ELF-1 (cell line): Measurements from ENCODE around the gene PCSK5.
"Not testable (repeated sequence)": the region's sequence is repeated elsewhere in the genome, so short reads cannot be mapped to it uniquely, and the experiment has no call there.

Experiments used
- DNase-seq: peaks from one replicate; pipeline ENCODE4 v3.0.0-alpha.2; 2016; ENCODE audit warnings: low read depth, low spot score

The PCSK5 gene

GRCh38 chr9:75962662-75963036 is 72.2 kb downstream of the PCSK5 start:
- no peak for DNase-seq

DNA sequence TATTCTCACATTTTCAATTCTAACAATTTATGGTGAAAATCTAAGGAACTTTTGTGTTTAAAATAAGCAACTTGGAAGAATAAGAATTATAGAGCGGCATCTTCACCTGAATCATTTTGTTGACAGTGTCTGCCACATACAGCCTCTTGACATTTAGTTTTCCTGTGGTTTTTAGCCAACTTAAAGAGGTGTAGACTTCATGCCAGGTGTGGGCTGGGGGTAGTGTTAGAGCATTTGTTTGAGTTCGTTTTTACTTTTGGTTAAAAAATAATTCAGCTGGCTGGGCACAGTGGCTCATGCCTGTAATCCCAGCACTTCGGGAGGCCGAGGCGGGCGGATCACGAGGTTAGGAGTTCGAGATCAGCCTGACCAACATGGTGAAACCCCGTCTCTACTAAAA is 72.8 kb downstream of the PCSK5 start:
- not testable (repeated sequence) for DNase-seq

DNA sequence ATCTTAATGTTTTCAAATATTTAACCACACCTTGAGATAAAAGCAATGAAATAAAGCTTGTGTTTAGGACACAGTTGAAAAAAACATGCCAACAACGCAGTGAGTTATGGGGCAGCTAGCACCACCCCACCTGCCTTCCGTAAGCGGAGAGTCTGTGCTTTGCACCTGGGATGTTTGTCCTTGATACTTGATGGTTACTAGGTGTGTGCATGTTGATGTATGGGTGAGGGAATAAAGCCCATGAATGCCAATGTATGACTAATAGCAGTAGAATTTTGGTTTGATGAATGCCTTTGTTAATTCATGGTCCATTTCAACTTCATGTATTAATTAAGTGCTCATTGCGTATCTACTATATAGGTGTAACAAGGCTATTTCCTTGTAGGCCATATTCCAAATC is 74.0 kb downstream of the PCSK5 start:
- DNase-seq = no peak

DNA sequence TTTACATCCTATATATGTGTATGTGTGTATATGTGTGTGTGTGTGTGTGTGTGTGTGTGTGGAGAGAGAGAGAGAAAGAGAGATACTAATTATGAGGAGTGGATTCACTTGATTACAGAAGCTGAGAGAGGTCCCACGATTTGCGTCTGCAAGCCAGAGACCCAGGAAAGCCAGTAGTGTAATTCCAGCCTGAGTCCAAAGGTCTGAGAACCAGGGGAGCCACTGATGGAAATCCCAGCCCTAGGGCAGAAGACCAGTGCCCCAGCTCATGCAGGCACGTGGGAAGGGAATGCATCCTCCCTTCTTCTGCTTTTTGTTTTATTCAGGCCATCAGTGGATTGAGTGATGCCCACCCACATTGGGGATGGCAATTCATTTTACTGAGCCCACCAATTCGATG is 74.8 kb downstream of the PCSK5 start:
- no peak for DNase-seq

- no peak for DNase-seq
Observed at GRCh38 chr9:75967556-75967955, 77.1 kb downstream of the PCSK5 start.

- peak; percentile 53 for DNase-seq
Observed at GRCh38 chr9:75974016-75974766, 83.7 kb downstream of the PCSK5 start.

DNA sequence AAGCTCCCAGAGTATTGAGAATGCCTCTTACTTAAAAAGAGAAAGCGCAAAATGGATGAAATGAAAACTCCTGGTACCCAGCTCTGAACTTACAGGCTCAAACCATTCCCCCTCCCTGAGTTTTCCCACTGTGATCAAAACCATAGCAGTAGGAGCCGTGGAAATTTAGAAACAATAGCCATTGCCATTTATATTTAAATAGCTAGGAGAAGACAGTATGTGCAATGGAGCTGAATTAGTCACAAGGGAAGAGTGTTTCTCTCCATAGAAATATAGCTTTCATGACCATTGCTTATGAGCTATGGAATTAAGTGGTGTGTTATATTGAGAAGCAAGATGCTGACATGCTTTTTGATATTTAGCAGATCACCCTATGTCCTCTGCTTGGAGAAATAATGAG is 84.6 kb downstream of the PCSK5 start:
- DNase-seq = no peak

- no peak for DNase-seq
Observed at GRCh38 chr9:75976549-75976948, 86.1 kb downstream of the PCSK5 start.

DNA sequence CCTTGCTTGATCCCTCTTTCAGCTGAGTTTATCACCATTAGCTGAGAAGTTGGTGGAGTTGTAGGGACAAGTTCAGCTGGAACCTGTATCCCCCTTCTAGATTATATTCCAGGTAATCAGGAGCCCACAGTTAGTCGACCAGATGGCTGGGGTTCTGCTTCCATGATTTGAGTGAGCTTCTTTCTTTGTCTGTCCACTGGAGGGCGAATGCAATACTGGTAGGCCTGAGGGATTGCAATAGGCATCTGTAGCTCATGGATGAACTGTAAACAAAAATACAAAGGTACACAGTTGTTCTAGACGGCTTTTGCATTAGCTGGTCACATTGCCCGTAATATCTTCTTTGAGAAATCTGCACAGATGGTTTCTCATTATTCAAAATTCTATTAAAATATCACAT is 88.9 kb downstream of the PCSK5 start:
- DNase-seq = peak; percentile 18

DNA sequence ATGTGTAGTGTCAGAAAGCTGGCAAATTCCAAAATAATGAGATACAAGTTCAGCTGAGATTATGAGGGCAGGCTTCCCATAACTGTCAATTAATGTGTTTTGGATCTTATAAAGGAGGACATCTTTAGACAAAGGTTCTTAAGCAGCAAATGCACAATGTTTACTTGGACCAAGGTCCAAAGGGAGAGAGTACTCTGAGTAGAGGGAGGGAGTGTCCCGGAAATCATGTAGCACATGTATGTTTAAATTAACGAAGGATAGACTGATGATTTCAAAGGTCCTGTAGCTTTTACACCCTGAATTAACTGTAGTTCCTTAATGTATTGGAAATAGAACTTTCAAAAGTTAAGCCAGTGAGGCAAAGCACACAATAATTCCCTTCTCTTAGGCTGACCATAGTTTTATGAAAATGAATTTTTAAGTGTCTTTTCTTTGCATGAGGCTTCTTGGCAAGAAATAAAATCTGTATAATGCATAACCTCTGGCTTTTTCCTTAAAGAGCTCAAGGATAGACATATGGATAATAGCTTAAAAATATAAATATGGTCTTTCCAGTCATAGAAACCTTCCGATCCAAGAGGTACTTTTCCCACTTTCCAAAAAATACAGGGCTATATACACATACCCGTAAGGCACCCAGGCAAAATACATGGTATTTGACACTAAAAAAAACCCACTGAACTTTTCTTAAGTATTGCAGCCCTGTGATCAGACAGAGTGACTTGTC is 93.0 kb downstream of the PCSK5 start:
- no peak for DNase-seq

DNA sequence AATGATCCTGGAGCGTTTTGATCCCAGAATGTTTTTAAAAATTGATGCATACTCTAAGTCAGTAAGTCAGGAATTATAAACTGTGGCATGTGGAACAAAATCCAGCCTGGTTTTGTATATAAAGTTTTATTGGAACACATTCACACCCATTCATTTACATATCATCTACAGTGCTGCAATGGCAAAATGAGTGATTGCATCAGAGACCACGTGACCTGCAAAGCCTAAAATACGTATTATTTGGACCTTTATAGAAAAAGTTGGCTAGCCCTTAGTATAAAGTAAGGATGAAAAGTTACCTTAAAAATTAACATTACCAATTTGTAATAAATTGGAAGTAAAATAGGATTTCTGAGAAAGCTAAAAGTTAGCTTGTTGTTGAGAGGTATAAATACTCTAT is 95.0 kb downstream of the PCSK5 start:
- DNase-seq = no peak

- no peak for DNase-seq
Observed at GRCh38 chr9:75988663-75989062, 98.2 kb downstream of the PCSK5 start.

DNA sequence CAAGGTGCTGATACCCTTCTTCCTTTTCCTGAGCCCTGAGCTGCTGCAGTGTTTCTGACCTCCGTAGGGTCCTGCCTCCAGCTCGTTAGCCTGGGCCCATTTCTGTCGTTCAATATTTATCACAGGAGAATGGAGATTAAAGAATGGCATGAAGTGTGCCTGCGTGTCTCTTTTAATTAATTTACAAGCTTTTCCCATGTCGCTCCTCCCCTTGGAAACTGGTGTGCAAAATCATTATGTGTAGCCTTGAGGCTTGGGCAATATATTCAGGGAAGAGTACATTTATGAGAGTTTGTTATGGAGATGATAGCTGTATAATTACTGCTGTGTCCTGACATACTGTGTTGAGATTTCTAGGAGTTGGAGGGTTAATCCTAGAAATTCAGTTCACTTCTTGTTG is 99.7 kb downstream of the PCSK5 start:
- DNase-seq = no peak

DNA sequence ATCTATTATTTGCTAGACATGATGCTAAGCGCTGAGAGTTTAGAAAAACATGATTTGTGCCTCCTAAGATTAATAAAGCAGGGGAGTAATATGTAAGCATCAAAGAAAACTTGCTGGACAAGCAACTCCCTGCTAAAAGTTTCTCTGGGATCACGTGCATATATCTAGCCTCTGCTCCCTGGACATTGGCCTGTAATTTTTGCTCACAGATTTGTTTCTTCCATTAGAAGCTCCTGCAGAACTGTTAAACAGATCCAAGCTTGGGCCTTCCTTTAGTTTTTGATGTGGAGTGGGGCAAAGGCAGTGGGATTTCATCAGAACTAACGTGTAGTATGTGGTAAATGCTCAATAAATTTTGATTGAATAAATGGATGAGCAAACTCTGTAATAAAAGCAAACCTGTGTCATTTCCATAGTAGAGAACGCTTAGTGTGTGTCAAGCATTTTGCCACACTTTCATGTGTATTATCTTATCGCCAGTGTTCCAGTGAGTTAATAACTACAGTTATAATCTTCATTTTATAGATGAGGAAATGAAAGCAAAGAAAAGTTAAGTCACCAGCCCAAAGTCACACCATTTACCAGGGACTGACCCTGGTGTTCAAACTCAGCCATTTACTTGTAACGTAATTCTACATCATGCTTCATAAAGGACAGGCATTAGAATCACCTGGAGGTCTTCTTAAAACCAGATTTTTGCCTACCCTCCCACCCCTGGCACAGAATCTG is 100.3 kb downstream of the PCSK5 start:
- DNase-seq = no peak

DNA sequence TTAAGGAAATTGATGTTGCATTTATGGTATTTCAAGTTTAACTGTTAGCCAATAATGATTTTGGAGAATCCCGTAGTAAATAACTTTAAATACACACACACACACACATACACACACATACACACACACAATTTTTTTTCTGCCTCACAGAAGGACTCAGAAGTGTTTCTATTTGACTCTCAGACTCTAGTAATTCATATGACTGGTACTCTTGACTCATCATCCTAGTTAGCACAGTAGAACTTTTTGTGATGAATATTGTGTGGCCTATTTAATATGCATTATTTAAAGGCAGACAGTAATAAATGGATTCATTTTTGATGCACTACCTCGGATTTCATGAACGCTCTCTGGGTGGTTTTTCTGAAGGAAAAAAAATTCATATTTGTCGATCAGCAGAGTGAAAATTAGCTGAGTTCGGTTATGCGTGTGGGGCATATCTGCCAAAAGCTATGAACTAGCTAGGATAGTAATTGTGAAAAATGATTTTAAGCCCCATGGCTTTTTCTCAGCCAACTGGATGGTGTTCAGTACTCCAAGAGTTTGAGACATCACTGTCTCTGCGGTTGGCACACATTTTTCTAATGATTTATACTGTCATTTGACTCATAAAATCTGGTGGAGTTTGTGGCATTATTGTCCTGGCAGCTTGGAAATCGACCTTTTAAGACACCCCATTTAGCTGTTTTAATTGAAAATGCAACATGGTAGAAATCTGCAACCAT is 102.2 kb downstream of the PCSK5 start:
- no peak for DNase-seq

DNA sequence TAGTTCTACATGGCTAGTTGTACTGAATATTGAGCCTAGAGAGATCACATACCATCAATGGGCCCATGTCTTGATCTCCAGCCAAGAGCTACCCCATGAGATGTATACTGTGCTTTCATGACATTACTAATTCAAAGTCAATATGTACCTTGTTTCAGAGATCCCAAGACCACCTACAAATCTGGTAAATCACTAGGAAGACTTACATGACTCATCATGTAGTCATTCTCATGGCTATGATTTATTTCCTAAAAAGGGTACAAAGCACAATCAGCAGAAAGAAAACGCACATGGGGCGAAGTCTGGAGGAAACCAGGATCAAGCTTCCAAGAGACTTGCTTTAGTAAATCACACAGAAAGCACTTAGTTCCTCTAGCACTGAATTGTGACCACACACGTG is 103.0 kb downstream of the PCSK5 start:
- DNase-seq = no peak

DNA sequence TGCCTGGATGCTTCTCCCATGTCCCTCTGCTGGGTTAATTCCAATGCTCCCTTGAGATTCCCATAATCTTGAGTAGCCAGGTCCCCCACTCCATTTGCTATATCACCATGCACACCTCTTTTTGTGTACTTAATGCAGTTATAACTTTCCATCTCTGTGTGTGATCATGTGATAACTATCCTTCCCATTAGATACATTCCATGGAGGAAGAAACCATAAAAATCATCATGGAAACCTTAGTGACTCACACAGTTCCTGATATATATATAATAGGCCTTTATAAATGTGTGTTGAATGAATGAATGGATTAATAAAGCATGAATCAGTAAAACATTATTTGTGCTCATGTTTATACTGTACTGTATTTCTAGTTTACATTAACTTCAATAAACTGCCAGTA is 104.6 kb downstream of the PCSK5 start:
- DNase-seq = no peak

GRCh38 chr9:75996726-75997125 is 106.3 kb downstream of the PCSK5 start:
- no peak for DNase-seq

DNA sequence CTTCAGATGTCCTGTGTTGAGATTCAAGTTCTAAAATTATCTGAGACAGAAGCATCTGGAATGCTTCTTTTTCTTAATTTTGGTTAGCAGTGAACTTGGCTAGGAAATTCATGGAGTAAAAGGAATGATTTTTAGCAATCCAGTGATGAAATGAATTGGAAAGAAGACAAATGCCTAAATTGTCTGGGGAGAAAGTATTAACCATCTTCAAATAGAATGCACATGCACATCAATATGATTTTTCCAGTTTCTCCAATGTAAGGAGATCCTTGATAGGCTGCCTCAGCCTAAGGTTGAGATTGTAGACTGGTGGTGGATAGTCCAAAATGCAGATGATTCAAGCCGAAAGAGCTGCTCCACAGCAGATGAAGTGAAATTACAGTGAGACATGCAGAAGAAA is 106.7 kb downstream of the PCSK5 start:
- no peak for DNase-seq

GRCh38 chr9:75998096-75998780 is 107.8 kb downstream of the PCSK5 start:
- no peak for DNase-seq

DNA sequence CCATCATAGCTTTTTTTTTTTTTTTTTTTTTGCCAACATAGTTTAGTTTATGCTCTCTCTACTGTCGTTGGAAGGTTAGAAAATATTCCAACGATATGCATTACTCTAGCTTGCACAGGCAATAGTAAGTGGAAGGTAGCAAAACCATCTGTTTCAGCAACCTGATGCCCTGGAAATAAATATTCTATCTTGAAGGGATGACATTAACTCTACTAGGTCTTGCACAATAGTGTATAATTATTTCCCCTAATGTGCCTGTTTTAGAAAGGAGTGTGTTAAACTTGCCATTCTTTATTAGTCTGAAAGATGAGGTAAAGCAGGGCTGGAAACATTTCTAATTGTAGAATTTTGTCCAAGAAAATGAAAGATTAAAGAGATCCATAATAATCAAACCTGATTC is 111.0 kb downstream of the PCSK5 start:
- no peak for DNase-seq

DNA sequence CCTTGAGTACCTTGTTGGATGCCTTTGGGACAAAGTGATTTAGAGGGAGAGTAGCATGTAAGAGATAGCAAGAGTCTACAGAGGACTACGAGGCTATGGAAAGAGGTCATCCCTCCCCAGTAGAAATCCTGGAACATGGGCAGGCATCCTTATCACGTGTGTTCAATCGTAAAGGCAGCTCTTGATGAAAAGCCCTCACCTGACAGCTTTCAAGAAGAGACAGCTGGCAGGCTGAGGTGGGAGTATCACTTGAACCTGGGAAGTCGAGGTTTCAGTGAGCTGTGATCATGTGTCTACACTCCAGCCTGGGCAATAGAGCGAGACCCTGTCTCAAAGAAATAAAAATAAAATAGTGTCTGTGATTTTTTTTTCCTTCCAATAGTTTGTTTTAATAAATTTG is 112.6 kb downstream of the PCSK5 start:
- no peak for DNase-seq
